Calu3 (cell line): Measurements from ENCODE around the gene GPA33. TPM values are rescaled to one million over a fixed set of nuclear protein-coding genes. Genes with fewer than 3 reads are reported as not detected.

Experiments
- BruUV-seq: library from RNA; stranded (reverse); fragments of 400-500 nt; replicated peaks from 2 replicates; lab custom pipeline; 2021; lab: Mats Ljungman, UMichigan
- CTCF ChIA-PET: fragments of 300-600 bp; sonication (Branson Sonifier 250); formaldehyde crosslinking; loops from one replicate; lab custom pipeline; 2022; ENCODE audit warnings: antibody characterized with exemption; lab: Charles Lee
- DNase-seq: peaks from one replicate; pipeline ENCODE4 v3.0.0; 2022
- H3K27ac Mint-ChIP-seq: one replicate; pipeline ENCODE4 v1.8.0; 2022; ENCODE audit warnings: mixed read lengths; ENCODE audit not compliant: unreplicated experiment
- H3K27me3 Mint-ChIP-seq: one replicate; pipeline ENCODE4 v1.8.0; 2022; ENCODE audit warnings: mixed read lengths; ENCODE audit not compliant: unreplicated experiment
- H3K36me3 Mint-ChIP-seq: one replicate; pipeline ENCODE4 v1.8.0; 2022; ENCODE audit warnings: mild to moderate bottlenecking, moderate library complexity, mixed read lengths; ENCODE audit not compliant: insufficient read depth, unreplicated experiment
- H3K4me1 Mint-ChIP-seq: one replicate; pipeline ENCODE4 v1.8.0; 2022; ENCODE audit warnings: mild to moderate bottlenecking, low read depth, mixed read lengths; ENCODE audit not compliant: unreplicated experiment
- H3K4me3 Mint-ChIP-seq: one replicate; pipeline ENCODE4 v1.8.0; 2022; ENCODE audit warnings: mild to moderate bottlenecking, low read depth, moderate library complexity, mixed read lengths; ENCODE audit not compliant: unreplicated experiment
- H3K9me3 Mint-ChIP-seq: one replicate; pipeline ENCODE4 v1.8.0; 2022; ENCODE audit warnings: low read depth, mixed read lengths; ENCODE audit not compliant: unreplicated experiment
- intact Hi-C: fragments of 100-400 bp; cut with micrococcal nuclease; formaldehyde crosslinking; loops from one replicate; pipeline ENCODE4 v1.10.0; 2022; ENCODE audit not compliant: unreplicated experiment
- total RNA-seq: library from RNA; stranded (reverse); gene quantifications from 2 replicates; pipeline ENCODE4 v1.2.3, GENCODE V29; 2022
- TF ChIP-seq, protein P1 (sequence below): fragments of 200-600 bp; IDR thresholded peaks from one replicate; pipeline ENCODE4 v1.8.0; 2022; ENCODE audit warnings: antibody characterized with exemption; ENCODE audit not compliant: unreplicated experiment

The GPA33 gene
- total RNA-seq, 1 experiment from 2014 or later, result not detected

DNA sequence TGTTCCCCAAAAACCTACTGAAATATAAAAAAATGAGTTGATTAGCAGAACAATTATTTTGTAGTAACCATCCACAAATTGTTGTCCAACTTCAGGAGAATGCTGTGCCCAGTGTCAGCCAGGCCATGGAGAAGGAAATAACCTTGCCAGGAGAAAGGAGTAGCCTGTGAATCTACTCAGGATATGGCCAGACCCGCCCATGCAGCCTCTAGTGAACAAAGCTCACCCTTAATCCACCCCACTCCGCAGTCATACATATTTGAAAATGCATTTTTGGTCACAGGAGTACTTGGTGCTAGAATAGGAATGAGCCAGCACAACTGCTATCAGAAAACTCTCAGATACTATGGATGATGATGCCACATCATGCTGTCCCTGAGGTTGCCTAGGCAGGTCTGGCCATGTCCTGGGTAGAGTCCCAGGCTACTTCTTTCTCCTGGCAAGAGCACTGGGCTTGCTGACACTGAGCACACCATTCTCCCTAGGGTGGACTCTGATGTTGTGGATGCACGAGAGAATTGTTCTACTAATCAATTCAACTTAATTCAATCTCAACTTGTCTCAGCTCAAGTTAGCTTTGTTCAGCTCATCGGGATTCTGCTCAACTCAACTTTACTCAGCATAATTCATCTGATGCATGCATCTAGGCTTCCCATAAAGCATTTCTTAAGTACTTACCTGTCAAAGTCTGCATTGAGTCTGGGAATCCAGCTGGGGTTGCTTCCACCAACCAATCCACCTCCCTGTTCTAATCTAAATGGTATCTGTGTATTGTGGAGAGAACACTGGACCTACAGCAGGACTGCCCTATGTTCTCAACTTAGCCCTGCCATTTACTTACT lies 21.9 kb upstream of the GPA33 start:
- Mint-ChIP-seq H3K4me3 (no peak overlapping the region), H3K9me3 (peaks cover 2% of the 10 kb centered on the region), H3K36me3 (no peaks in the 10 kb centered on the region), H3K27ac (no peak overlapping the region), H3K27me3 (peaks cover 12% of the 10 kb centered on the region), H3K4me1 (peaks cover 14% of the 10 kb centered on the region)
- TF ChIP-seq, protein P1, sequence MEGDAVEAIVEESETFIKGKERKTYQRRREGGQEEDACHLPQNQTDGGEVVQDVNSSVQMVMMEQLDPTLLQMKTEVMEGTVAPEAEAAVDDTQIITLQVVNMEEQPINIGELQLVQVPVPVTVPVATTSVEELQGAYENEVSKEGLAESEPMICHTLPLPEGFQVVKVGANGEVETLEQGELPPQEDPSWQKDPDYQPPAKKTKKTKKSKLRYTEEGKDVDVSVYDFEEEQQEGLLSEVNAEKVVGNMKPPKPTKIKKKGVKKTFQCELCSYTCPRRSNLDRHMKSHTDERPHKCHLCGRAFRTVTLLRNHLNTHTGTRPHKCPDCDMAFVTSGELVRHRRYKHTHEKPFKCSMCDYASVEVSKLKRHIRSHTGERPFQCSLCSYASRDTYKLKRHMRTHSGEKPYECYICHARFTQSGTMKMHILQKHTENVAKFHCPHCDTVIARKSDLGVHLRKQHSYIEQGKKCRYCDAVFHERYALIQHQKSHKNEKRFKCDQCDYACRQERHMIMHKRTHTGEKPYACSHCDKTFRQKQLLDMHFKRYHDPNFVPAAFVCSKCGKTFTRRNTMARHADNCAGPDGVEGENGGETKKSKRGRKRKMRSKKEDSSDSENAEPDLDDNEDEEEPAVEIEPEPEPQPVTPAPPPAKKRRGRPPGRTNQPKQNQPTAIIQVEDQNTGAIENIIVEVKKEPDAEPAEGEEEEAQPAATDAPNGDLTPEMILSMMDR, result no peak
- intact Hi-C loops, result no loop called here
- no TSS peak for BruUV-seq
- no peak for DNase-seq
- CTCF ChIA-PET, result interaction anchor here (0.5 to 1.0 kb wide), 2 partner anchors 15 to 151 kb away, joined by 3 to 4 read pairs; no protein-coding TSS in a partner anchor

DNA sequence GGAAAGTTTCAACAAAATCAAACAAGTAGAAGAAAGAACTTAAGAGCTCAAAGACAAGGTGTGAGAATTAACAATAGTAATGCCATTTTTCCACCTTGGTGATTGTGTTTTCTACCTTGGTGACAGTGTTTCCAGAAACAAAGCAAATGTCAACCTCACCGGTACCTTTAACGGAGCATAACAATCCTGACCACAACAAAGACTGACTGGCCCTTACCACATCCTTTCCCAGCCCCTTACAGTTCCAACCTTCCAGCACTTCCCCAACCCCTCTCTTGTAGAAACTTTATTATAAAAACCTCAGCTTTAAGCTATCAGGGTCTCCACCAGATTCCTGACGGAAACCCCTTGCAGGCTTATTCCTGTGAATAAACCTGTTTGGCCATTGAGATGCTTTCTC lies 20.4 kb upstream of the GPA33 start:
- H3K27me3 Mint-ChIP-seq, result peaks cover 9% of the 10 kb centered on the region

GRCh38 chr1:167109125-167109524 lies 18.9 kb upstream of the GPA33 start:
- Mint-ChIP-seq H3K4me1 (peaks cover 31% of the 10 kb centered on the region), H3K9me3 (peaks cover 2% of the 10 kb centered on the region), H3K4me3 (no peak overlapping the region), H3K27me3 (no peaks in the 10 kb centered on the region), H3K36me3 (no peaks in the 10 kb centered on the region), H3K27ac (no peak overlapping the region)
- no peak for DNase-seq
- CTCF ChIA-PET, result interaction anchor here (0.9 to 1.2 kb wide), 3 partner anchors 9 to 111 kb away, joined by 3 to 6 read pairs (median 4); partner anchors contain the start of gene POU2F1
- no TSS peak for BruUV-seq
- TF ChIP-seq, protein P1, result no peak
- intact Hi-C loops, result no loop called here

More for the DNA sequence above, 20.4 kb upstream of the GPA33 start:
- Mint-ChIP-seq H3K4me3 (no peak overlapping the region), H3K4me1 (peaks cover 17% of the 10 kb centered on the region), H3K9me3 (peaks cover 2% of the 10 kb centered on the region), H3K36me3 (no peaks in the 10 kb centered on the region), H3K27ac (no peak overlapping the region)
- TF ChIP-seq, protein P1, result no peak
- no TSS peak for BruUV-seq
- CTCF ChIA-PET, result interaction anchor here (0.6 kb wide), 1 partner anchor 31 kb away, joined by 3 read pairs; no protein-coding TSS in a partner anchor
- intact Hi-C loops, result no loop called here
- DNase-seq, result no peak

- Mint-ChIP-seq H3K4me3 (no peak overlapping the region), H3K4me1 (peaks cover 31% of the 10 kb centered on the region), H3K27me3 (no peaks in the 10 kb centered on the region), H3K36me3 (no peaks in the 10 kb centered on the region), H3K27ac (no peak overlapping the region), H3K9me3 (peaks cover 2% of the 10 kb centered on the region)
- DNase-seq, result no peak
- BruUV-seq, result no TSS peak
- TF ChIP-seq, protein P1, result no peak
- intact Hi-C loops, result no loop called here
- CTCF ChIA-PET, result no interaction called here
Observed at GRCh38 chr1:167107456-167107855, 17.3 kb upstream of the GPA33 start.
